HL-60 (cell line): Measurements from ENCODE around the gene DEDD.

Experiments used
- DNase-seq, 2 experiments: peaks; one replicate each; pipeline ENCODE4 v3.0.0-alpha.2; 2010 to 2020; ENCODE audit warnings: low read depth in 1 of 2, low spot score in 1 of 2
- H3K27ac ChIP-seq: fragments of 250-450 bp; sonication (Bioruptor Pico); replicated peaks from 2 replicates; pipeline ENCODE4 v1.5.1; 2020; ENCODE audit warnings: mild to moderate bottlenecking, moderate library complexity
- H3K27me3 ChIP-seq: fragments of 250-450 bp; sonication (Bioruptor Pico); 2 replicates; pipeline ENCODE4 v1.5.1; 2021; ENCODE audit warnings: mild to moderate bottlenecking, moderate library complexity; ENCODE audit not compliant: insufficient read depth, poor library complexity, severe bottlenecking
- H3K4me3 ChIP-seq: replicated peaks from 2 replicates; pipeline ENCODE4 v1.5.1; 2011; ENCODE audit warnings: mild to moderate bottlenecking, control low read depth, low read length; ENCODE audit not compliant: insufficient read depth
- CTCF ChIP-seq: IDR thresholded peaks from one replicate; pipeline ENCODE4 v1.5.1; 2011; ENCODE audit warnings: low read length, control low read depth, inconsistent platforms; ENCODE audit not compliant: insufficient read depth
- GABPA ChIP-seq: IDR thresholded peaks from 2 replicates; pipeline ENCODE4 v1.6.1; 2012; ENCODE audit warnings: low read depth
- POLR2AphosphoS5 ChIP-seq: IDR thresholded peaks from 2 replicates; pipeline ENCODE4 v1.6.1; 2012; ENCODE audit warnings: low read depth
- SPI1 ChIP-seq: IDR thresholded peaks from 2 replicates; pipeline ENCODE4 v1.6.1; 2012; ENCODE audit warnings: low read depth, mild to moderate bottlenecking, borderline replicate concordance
- TF ChIP-seq, protein P1 (sequence below): IDR thresholded peaks from 2 replicates; pipeline ENCODE4 v1.6.1; 2012; ENCODE audit warnings: low read depth; ENCODE audit not compliant: insufficient replicate concordance

The DEDD gene

GRCh38 chr1:161162806-161163205 lies 30.3 kb upstream of the DEDD start:
- no peak overlapping the region for H3K4me3 ChIP-seq
- H3K27ac ChIP-seq = no peak overlapping the region
- no peaks in the 10 kb centered on the region for H3K27me3 ChIP-seq
- DNase-seq = no peak
- TF ChIP-seq, protein P1, sequence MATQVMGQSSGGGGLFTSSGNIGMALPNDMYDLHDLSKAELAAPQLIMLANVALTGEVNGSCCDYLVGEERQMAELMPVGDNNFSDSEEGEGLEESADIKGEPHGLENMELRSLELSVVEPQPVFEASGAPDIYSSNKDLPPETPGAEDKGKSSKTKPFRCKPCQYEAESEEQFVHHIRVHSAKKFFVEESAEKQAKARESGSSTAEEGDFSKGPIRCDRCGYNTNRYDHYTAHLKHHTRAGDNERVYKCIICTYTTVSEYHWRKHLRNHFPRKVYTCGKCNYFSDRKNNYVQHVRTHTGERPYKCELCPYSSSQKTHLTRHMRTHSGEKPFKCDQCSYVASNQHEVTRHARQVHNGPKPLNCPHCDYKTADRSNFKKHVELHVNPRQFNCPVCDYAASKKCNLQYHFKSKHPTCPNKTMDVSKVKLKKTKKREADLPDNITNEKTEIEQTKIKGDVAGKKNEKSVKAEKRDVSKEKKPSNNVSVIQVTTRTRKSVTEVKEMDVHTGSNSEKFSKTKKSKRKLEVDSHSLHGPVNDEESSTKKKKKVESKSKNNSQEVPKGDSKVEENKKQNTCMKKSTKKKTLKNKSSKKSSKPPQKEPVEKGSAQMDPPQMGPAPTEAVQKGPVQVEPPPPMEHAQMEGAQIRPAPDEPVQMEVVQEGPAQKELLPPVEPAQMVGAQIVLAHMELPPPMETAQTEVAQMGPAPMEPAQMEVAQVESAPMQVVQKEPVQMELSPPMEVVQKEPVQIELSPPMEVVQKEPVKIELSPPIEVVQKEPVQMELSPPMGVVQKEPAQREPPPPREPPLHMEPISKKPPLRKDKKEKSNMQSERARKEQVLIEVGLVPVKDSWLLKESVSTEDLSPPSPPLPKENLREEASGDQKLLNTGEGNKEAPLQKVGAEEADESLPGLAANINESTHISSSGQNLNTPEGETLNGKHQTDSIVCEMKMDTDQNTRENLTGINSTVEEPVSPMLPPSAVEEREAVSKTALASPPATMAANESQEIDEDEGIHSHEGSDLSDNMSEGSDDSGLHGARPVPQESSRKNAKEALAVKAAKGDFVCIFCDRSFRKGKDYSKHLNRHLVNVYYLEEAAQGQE = no peak
- TF ChIP-seq POLR2AphosphoS5 (no peak), SPI1 (no peak), CTCF (no peak), GABPA (no peak)

DNA sequence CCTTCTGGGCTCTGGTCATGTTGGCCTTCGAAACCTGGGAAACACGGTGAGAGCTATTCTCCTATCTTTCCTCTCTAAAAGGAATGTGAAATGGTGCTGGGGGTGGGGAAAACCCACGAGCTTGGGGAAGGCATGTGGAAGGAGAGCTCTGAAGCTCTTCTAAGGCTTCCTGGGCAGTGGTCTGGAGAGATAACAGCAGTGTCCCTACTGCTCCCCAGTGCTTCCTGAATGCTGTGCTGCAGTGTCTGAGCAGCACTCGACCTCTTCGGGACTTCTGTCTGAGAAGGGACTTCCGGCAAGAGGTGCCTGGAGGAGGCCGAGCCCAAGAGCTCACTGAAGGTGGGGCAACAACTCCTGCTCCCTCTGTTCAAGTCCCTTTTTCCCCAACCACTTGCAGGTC lies 29.6 kb upstream of the DEDD start:
- TF ChIP-seq, protein P1 = no peak
- TF ChIP-seq CTCF = no peak
- no peak for TF ChIP-seq POLR2AphosphoS5
- no peak for TF ChIP-seq SPI1
- no peak for TF ChIP-seq GABPA
- Histone ChIP-seq H3K4me3 (no peak overlapping the region), H3K27ac (no peak overlapping the region), H3K27me3 (no peaks in the 10 kb centered on the region)
- no peak for DNase-seq

DNA sequence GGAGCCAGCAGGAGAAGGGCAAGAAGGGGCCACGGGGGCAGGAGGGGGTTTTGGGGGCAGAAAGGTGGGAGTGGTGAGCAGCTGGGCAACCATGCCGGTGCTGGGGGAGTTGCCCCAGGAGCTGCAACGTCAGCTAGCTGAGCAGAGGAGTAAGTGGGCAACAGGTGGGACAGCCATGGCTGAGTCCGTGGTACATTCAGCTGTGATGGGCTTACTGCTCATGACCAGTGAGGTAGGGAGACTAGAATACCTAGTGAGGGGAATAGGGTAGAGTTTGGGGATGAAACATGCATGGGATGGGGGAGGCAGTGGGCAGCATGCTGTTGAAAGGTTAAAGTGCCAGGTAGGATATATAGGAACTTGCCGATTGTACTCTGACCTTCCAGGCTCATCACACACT lies 29.2 kb upstream of the DEDD start:
- TF ChIP-seq, protein P1 = no peak
- no peak overlapping the region for H3K27ac ChIP-seq
- DNase-seq = no peak
- no peak overlapping the region for H3K4me3 ChIP-seq
- H3K27me3 ChIP-seq = no peaks in the 10 kb centered on the region

- no peak for TF ChIP-seq CTCF
- Histone ChIP-seq H3K4me3 (no peak overlapping the region), H3K27ac (no peak overlapping the region), H3K27me3 (no peaks in the 10 kb centered on the region)
- DNase-seq = no peak
Measured at GRCh38 chr1:161160671-161161145, 28.2 kb upstream of the DEDD start.
